Hematopoietic multipotent progenitor cell treated with erythropoietin and hydrocortisone succinate and interleukin-3 and kit ligand, for 6 days (in vitro differentiated cells): ENCODE measurements around the gene AGPAT3.

Experiments
- DNase-seq: peaks from one replicate; pipeline ENCODE4 v3.0.0-alpha.2; 2015

The AGPAT3 gene

DNA sequence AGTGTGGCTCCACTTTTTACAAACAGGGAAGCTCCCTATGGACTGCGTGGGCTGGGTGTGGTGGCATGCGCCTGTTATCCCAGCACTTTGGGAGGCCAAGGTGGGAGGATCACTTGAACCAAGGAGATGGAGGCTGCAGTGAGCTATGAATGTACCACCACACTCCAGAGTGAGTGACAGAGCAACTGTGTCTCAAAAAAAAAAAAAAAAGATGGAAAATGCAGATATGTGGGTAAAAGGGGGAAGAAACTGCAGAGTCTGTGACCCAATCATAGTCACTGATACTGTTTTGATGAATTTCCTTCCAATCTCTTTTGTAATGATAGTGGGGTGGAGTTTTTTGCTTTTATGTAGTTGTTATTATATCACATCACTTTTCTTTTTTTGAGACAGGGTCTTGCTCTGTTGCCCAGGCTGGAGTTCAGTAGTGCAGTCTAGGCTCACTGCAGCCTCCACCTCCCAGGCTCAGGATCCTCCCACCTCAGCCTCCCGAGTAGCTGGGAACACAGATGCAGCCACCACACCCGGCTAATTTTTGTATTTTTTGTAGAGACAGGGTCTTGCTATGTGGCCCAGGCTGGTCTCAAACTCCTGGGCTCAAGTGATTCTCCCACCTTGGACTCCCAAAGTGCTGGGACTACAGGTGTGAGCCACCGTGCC lies 138.4 kb downstream of the AGPAT3 start:
- DNase-seq: peak; percentile 34

DNA sequence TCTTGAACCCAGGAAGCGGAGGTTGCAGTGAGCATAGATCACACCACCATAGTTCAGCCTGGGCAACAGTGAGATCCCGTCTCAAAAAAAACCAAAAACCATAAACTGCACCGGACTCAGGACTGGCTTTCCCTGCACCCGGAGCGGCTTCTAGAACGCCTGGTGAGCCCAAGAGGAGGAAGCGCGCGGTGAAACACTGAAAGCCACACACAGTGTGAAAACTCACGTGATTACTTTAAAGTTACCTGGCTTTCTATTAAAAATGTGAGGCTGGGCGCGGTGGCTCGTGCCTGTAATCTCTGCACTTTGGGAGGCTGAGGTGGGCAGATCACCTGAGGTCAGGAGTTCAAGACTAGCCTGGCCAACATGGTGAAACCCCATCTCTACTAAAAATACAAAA lies 140.0 kb downstream of the AGPAT3 start:
- no peak for DNase-seq

DNA sequence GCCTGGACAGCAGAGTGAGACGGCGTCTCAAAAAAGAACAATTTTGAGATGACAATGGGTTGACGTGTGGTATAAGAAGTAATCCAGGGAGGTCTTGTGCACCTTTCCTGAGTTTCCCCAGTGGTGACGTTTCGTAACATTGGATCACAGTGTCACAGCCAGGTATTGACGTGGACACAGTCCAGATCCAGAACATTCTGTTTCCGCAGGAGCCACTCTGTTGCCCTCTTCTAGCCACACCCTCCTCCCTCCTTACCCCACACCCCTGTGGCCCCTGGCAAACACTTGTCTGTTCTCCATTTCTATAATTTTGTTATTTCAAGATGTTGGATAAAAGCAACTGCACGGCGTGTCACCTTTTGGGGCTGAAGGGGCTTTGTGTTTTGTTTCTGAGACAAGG lies 140.6 kb downstream of the AGPAT3 start:
- no peak for DNase-seq

DNA sequence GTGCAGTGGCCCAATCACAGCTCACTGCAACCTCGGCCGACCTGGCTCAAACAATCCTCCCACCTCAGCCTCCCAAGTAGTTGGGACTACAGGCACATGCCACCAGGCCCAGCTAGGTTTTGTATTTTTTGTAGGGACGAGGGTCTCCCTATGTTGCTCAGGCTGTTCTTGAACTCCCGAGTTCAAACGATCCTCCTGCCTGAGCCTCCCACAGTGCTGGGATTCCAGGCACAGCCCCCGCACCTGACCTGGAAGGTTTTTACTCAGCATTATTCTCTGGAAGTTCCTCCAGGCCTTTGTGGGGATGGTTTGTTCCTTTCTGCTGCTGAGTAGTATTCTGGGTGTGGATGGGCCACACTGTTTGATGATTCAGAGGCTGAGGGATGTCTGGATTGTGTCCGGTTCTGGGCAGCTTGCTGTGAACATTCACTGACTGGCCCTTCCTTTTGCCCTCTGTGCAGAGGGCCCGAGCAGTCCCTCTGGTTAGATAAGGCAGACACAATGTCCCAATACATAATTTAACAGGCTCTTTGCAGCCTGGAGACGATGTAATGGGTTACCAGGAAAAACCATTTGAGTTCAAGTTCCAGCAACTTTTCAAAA lies 141.1 kb downstream of the AGPAT3 start:
- DNase-seq: no peak

DNA sequence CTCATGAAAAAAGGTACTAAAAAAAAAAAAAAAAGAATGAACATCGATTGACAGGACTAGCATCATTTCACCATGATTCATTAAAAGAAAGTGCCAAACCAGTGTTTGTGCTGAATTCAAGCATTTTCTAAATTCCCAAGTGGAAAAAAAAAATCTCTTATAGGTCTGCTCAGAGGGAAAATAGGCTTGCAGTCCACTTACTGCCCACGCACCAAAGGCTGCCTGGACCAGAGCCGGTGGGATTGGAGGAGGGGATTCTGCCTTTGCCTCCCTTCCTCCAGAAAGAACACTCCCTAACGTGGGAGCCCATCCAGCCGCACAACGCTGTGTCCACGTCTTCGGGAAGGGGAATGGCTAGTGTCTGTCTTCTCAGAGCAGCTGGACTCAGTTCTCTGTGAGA lies 141.6 kb downstream of the AGPAT3 start:
- no peak for DNase-seq

DNA sequence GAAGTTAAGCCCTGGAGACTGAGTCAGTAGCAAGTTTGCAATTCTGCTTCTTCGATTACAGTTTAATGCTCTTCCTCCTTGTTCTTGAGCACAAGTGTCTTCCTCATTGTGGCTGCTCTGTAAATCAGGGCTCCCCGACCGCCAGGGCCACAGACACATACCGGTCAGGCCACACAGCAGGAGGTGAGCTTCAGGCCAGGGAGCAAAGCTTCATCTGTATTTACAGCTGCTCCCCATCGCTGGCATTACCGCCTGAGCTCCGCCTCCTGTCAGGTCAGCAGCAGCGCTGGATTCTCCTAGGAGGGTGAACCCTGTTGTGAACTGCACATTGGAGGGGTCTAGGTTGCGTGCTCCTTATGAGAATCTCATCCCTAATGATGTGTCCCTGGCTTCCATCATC lies 145.4 kb downstream of the AGPAT3 start:
- DNase-seq: no peak

DNA sequence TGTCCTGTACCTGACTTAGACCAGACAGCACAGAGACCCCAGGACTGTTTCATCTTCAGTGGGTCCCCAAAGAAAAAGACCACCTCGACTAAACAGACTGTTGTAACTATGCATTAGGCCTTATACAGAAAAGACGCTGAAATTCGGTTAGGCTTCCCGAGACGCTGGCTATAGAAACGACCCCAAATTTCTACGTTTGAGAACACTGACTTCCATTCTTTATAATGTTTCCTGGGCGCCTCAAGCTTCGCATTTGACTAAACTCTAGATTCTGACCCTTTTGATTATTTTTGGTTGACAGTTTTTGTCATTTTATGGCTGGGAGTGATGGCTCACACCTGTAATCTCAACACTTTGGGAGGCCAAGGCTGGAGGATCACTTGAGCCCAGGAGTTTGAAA lies 146.1 kb downstream of the AGPAT3 start:
- no peak for DNase-seq

DNA sequence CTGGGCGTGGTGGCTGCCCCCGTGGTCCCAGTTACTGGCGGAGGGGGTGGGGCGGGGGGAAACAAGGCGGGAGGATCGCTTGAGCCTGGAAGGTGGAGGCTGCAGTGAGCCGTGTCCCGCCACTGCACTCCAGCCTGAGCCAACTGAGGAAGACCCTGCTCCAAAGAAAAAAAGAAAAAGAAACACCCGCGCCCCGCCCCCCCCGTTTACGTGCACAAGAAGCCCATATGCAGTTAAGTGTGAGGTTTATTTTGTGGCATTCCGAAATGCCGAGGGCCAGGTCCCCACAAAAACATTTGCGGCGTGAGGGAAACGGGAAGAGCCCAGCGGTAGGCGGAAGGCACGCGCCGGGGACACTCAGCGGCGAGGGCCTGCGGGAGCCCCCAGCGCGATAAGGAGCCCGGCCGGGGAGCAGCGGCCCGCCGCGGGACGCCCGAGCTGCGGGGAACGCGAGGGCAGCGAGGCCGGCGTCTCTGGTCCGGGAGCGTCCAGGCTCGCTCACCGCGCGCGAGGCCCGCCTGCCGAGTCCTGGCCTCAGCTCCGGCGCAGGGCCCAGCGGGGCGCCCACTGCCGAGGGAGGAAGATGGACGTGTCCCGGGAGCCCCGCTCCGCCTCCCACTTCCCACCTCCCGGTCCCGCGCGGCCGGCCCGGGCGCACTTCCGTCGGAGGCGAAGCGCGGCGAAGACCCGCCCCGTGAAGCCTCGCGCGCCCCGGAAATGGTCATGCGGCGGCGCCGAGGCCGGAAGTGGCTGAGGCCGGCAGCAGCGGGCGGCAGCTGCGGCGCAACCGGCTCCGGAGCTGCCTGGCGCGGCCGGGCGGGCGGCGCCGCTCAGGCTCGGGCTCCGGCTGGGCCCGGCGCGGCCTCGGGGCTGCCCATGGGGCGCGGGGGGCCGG lies 146.8 kb downstream of the AGPAT3 start, which contains the start of gene TRAPPC10:
Gene TRAPPC10 (plus strand): TSS at position 731 of the 895 bp plus-strand sequence. CDS start 185 bp downstream, outside the sequence.
- peak; percentile 90 for DNase-seq

DNA sequence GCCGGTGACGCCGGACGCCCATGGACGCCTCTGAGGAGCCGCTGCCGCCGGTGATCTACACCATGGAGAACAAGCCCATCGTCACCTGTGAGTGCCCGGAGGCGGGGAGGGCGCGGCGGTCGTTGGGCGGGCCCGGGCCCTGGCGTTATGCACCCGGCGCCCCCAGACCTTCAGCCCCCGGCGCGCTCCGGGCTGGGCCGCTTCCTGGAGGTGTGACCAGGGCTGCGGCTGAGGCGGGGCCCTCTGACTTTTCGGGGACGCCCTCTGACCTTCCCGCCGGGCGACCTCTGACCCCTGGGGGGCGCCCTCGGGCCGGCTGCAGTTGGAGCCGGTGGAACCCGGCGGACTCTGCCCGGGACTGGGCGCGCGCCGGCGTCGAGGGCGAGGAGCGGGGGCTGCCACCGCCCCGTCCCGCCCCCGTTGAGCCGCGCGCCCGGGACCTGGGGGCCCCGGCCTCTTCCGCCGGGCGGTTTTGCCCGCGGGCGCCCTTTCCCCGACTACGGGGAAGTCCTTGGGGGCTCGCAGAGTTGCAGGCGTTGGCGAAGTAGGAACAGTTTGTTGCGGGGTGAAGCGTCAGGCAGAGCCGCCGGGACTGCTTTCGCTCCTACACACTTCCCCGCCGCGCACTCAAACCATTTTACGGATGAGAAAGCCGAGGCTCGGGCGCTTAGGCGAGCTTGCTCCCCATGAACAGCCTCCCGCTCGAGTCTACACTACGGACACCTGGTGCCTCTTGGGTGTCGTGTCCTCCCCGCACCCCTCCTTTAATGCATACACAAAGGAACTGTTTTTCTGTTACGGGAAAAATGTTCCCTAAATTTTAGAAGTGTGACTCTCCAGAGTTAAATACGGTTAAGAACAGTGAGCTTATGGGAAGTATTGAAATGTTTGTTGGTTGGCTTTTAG lies 147.7 kb downstream of the AGPAT3 start:
- peak; percentile 91 for DNase-seq

DNA sequence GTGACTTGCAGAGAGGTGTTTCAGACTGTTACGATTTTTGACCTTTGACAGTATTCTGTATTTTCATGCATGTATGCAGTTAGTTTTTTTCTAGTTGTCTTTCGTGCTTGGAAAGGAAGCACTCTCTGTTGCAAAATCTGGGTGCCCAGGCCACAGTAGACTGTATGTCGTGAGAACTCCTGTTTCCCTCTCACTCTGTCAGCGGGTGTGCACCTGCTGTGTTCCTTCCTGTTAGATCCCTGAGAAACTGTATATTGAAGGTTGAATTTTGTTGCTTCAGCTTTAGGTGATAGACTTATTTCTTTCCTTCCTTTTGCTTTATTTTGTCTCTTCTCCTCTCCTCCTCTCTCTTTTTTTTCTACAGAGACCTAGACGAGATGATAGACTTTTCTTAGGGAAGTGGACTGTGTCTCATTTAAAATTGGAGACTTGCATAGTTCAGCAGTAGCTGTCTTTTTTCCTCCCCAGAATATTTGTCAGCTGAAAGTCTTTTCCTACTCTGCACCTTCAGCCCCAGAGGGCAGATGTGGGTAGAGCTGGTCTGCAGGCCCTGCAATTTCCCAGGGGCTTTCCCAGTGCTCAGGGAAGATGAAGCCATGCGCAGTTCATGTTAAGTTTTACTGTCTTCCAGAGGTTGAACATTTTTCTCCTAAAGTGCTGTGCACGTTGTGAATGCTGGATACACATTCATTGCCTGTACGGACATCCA lies 148.5 kb downstream of the AGPAT3 start:
- DNase-seq: peak; percentile 63

DNA sequence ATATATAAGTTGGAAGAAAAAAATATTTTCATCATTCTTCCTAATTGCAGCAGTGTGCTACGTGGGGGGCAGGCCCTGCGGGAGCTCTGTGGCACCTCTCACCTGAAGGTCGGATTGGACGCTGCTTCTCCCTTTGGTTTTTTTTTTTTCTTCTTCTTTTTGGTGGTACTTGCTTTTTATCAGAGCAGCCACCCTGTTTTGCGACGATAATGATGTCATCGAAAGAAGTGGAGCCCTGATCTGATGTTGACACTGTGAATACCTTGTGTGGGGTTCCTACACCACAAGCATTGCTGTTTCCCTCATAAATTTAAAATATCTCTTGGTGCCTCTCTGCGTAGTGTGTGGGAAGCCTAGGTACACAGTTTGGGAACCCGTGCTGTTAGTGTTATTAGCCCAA lies 152.6 kb downstream of the AGPAT3 start:
- DNase-seq: peak; percentile 57

DNA sequence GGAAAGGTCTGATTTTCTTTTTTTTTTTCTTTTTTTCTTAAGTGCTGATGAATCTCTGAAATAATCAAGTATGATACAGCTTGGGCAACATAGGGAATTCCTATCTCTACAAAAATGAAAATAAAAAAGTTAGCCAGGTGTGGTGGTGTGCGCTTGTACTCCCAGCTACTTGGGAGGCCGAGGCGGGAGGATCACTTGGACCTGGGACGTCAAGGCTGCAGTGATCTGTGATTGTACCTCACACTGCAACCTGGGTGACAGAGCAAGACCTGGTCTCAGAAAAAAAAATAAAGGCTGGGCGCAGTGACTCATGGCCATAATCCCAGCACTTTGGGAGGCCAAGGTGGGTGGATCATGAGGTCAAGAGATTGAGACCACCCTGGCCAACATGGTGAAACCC lies 153.1 kb downstream of the AGPAT3 start:
- no peak for DNase-seq

DNA sequence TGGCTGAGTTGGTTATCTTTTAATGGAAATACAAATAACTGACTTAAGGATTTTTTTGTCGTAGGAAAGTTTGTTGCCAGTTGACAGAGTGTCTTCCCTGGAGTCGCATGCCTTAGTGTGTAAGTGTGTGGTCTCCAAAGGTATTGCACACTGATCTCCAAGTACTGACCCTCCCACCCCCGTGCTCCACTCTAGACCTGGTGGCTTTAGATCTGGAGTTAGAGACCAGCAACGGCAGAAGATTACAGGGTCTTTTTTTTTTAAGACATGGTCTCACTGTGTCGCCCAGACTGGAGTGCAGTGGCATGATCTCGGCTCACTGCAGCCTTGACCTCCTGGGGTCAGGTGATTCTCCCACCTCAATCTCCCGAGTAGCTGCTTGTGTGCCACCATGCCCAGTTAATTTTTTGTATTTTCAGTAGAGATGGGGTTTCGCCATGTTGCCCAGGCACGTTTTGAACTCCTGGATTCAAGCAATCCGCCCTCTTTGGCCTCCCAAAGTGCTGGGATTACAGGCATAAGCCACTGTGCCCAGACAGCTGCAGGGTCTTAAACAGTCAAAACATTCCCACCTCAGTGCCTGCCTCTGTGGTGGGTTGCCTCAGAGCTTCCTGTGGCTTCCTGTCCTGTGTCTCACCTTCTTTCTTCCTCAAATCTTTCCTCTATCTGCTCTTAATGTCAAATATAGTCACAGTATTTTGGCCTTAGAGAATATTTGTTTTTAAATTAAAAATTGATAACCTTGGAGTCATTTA lies 154.0 kb downstream of the AGPAT3 start:
- DNase-seq: no peak

DNA sequence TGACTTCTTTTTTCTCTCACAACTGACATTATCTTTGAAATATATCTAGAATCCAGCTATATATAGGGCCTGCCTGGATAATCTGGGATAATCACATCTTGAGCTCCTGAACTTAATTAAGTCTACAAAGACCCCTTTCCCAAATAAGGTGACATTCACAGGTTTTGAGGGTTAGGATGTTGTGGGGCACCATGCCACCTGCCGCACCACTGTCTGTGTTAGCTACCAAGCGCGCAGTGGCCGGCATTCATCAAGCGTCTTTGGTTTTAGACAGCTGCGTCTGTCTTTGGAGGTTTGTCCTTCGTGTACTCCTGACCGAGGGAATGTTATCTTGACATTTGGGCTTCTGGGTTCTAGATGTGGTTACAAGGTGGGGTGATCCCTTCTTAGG lies 154.5 kb downstream of the AGPAT3 start:
- DNase-seq: no peak

DNA sequence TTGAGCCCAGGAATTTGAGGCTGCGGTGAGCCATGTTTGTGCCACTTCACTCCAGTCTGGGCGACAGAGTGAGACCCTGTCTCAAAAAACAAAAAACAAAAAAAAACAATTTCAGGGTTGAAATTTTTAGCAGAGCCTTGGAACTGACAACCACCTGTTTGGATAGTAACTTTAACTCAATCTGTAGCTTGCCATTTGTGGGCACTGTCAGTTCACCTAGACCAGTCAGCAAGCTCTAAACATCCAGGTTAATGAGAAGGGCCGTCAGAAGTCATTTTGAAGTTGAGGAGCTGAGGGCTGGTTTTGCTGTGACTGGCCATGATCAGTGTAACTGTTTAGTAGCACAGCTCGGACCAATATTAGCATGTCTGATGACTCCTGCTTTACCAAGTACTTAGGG lies 155.5 kb downstream of the AGPAT3 start:
- DNase-seq: no peak

DNA sequence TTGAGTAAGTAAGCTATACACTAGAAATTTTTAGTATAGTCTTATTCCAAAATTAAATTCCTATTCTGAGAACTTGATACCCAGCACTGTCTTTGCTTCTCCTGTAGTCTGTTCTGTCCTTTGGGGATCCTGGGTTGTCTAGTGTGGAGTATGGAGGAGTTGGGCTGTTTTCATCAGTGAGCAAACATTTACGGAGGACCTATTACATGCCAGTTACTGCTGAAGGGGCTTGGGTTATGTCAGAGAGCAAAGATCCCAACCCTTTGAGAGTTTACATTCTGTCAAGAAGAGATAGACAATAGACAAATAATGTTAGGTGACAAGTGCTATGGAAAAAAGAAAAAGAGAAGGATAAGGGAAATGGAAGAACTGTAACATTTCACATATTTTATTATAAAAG lies 156.0 kb downstream of the AGPAT3 start:
- no peak for DNase-seq

DNA sequence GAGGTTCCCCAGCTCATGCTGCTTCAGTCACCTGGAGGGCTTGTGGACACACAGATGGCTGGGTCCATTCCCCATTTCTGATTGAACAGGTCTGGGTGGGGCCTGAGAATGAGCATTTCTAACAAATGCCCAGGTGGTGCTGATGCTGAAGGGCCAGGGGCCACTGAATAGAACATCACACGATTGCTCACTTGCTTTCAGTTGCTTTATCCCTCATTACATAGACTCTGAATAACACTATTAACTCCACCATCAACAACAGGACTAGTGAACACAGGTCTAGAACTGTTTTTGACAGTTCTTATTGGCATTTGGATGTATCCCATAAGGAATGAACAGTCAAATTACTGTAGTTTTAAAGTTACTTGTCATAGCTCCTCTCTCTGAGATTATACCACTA lies 159.2 kb downstream of the AGPAT3 start:
- no peak for DNase-seq

DNA sequence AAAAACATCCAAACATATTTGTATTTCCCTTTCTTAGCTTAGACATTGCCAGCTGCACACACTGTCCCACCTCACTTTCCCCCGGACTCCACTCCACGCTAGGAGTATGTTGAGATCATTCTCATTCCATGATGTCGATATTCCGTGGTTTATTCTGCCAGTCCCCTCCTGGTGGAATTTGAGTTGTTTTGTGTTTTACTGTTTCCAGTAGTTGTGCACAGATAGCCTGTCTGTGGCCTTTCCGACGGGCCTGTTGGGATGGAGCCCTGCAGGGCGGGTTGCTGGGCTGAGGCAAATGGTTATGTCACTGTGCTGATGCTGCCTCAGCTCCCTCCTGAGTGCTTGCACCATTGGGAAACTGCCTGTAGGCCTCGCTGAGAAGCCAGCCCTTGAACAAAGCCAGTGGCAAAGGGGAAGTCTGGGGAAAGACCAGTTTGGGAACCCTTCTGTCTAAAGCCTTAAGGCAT lies 159.9 kb downstream of the AGPAT3 start:
- peak; percentile 58 for DNase-seq

DNA sequence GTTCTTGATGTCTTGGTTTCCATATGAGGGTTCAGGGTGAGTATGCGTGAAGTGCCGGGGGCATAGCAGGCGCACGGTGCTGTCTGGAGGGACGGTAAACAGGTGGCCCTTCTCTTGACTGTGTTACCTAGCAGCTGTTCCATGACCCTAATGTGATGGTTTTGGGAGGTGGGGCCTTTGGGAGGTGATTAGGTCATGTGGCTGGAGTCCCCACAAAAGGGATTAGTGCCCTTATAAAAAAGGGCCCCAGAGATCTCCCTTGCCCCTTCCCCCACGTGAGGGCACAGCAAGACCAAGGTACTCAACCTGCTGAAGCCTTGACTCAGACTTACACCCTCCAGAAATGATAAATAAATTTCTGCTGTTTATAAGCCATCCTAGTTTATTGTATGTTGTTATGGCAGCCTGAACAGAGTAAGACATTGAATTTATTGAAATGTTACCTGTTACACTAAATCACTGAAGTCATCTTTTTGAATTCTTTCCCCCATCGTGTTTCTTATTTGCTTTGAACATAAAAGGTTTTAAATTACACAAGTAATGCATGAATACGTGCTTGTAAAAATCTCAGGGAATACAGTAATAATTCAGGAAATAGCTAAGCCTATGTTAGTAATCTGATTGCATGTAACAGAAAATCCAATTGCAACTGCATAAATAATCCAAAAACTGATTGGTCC lies 162.7 kb downstream of the AGPAT3 start:
- DNase-seq: no peak

DNA sequence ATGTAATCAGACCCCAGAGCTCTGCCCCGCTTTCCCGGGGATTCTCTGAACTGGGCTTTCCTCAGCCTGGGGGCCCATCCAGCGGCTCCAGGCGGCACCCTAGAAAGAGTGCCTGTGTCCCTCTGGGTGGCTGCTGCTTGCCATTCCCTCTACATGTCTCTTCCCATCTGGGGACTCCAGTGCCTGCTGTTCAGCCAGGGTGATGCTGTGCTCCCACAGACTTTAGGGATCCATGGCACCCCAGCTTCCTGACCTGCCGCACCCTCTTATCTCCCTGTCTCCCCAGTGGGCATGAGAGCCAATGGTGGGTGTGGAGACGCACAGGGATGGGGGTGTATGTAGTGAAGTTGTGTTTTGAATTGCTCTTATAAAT lies 163.2 kb downstream of the AGPAT3 start:
- no peak for DNase-seq
